BLaER1 treated with 17β-estradiol and CSF1 and Interleukin-3, amounts not matched to agents 10 nM and 100 nM (cell line): ENCODE data around the gene BACE2.

Experiments
- H3K27ac ChIP-seq, 11 experiments: shearing (Covaris generic); formaldehyde crosslinking; 2 replicates each; pipeline ENCODE4 v1.8.1; 2022
- H3K27me3 ChIP-seq, 11 experiments: shearing (Covaris generic); formaldehyde crosslinking; 2 replicates each; pipeline ENCODE4 v1.8.1; 2022
- H3K36me3 ChIP-seq, 11 experiments: shearing (Covaris generic); formaldehyde crosslinking; 2 replicates each; pipeline ENCODE4 v1.8.1; 2022
- H3K4me1 ChIP-seq, 10 experiments: shearing (Covaris generic); formaldehyde crosslinking; 2 replicates each; pipeline ENCODE4 v1.8.1; 2022
- H3K4me2 ChIP-seq, 11 experiments: shearing (Covaris generic); formaldehyde crosslinking; 2 replicates each; pipeline ENCODE4 v1.8.1; 2022
- H3K4me3 ChIP-seq, 10 experiments: shearing (Covaris generic); formaldehyde crosslinking; 2 replicates each; pipeline ENCODE4 v1.8.1; 2022
- H3K9ac ChIP-seq, 11 experiments: shearing (Covaris generic); formaldehyde crosslinking; 2 replicates each; pipeline ENCODE4 v1.8.1; 2022
- H3K9me3 ChIP-seq, 11 experiments: shearing (Covaris generic); formaldehyde crosslinking; replicated peaks in 1 of 11; 2 replicates each; pipeline ENCODE4 v1.8.1; 2022
- H4K20me1 ChIP-seq, 11 experiments: shearing (Covaris generic); formaldehyde crosslinking; 2 replicates each; pipeline ENCODE4 v1.8.1; 2022
- Cebpa-rat ChIP-seq, 11 experiments: shearing (Covaris generic); IDR thresholded peaks; 2 replicates each; pipeline ENCODE4 v1.8.1; 2022

Gene BACE2

GRCh38 chr21:41169258-41169576, 1.3 kb downstream of the BACE2 start:
- TF ChIP-seq Cebpa-rat (IDR thresholded peaks at IDR 0.05): no peak
- Histone ChIP-seq H3K9ac (peak overlapping the region in 3 of 11 experiments; percentile 26 to 46 (median 40); a peak in 3 of 22 replicates), H3K4me3 (peak overlapping the region in 9 of 10 experiments; percentile 36 to 88 (median 73); a peak in 15 of 20 replicates), H3K4me1 (peaks cover 0 to 21% (median 14%) of the 10 kb centered on the region in 10 experiments; a peak in 14 of 20 replicates), H3K36me3 (no peaks in the 10 kb centered on the region), H4K20me1 (peaks cover 0 to 4% (median 0%) of the 10 kb centered on the region in 11 experiments; a peak in 2 of 22 replicates), H3K27me3 (peaks cover 13 to 41% (median 29%) of the 10 kb centered on the region in 11 experiments), H3K9me3 (no peaks in the 10 kb centered on the region), H3K4me2 (peak overlapping the region; percentile 77 to 100 (median 99)), H3K27ac (no peak overlapping the region)

DNA sequence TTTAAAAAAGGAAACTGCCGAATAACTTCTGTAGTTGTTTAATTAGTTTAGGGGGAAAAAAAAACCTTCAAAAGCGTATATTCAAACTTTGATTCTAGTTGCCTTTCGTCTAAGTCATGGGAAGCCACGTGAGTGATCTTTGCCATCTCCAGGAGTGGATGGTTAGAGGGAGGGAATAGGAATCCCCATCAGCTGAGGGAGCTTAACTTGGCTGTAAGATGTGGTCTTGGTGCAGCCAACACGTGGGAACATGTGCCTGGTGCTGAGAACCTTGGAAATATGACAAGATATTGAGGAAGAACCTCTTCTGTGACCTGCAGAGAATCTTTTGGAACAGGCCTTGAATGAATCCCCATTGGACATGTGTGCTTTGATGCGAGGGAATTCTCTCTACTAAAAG, 1.7 kb downstream of the BACE2 start:
- Histone ChIP-seq H3K4me1 (peaks cover 0 to 21% (median 14%) of the 10 kb centered on the region in 10 experiments; a peak in 14 of 20 replicates), H3K4me2 (peak overlapping the region in 7 of 11 experiments; percentile 13 to 100 (median 98); a peak in 9 of 22 replicates), H3K4me3 (no peak overlapping the region), H3K9ac (no peak overlapping the region), H3K27me3 (peaks cover 13 to 41% (median 29%) of the 10 kb centered on the region in 11 experiments), H3K27ac (no peak overlapping the region), H3K9me3 (no peaks in the 10 kb centered on the region), H3K36me3 (no peaks in the 10 kb centered on the region), H4K20me1 (peaks cover 0 to 4% (median 0%) of the 10 kb centered on the region in 11 experiments; a peak in 2 of 22 replicates)
- TF ChIP-seq Cebpa-rat (IDR thresholded peaks at IDR 0.05): no peak

DNA sequence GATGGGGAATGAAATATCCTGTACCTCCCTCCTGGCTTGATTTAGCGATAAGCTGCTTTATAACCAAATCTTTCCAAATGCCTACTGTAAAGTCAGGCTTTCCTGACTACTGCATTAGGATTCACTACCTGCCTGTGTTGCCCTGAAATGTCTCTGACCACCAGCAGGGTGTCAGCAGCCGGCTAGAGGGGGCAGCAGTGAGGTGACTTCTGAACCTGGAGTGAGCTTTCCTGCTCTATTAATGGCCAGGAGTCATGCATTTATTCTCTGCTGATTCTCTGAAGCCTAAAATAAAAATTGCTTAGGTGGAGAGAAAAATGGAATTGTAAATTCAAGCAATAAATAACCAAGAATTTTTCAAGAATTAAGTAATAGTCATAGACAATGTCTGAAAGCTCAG, 2.5 kb downstream of the BACE2 start:
- peaks cover 13 to 41% (median 29%) of the 10 kb centered on the region in 11 experiments for H3K27me3 ChIP-seq
- peaks cover 0 to 4% (median 0%) of the 10 kb centered on the region in 11 experiments; a peak in 2 of 22 replicates for H4K20me1 ChIP-seq
- peaks cover 0 to 21% (median 14%) of the 10 kb centered on the region in 10 experiments; a peak in 14 of 20 replicates for H3K4me1 ChIP-seq
- H3K4me3 ChIP-seq: no peak overlapping the region
- no peak overlapping the region for H3K9ac ChIP-seq
- no peaks in the 10 kb centered on the region for H3K9me3 ChIP-seq
- no peak overlapping the region for H3K27ac ChIP-seq
- no peak for TF ChIP-seq Cebpa-rat (IDR thresholded peaks at IDR 0.05)
- H3K36me3 ChIP-seq: no peaks in the 10 kb centered on the region
- peak overlapping the region in 8 of 11 experiments; percentile 20 to 97 (median 48); a peak in 14 of 22 replicates for H3K4me2 ChIP-seq

- no peak for TF ChIP-seq Cebpa-rat (IDR thresholded peaks at IDR 0.05)
- peaks cover 0 to 4% (median 0%) of the 10 kb centered on the region in 11 experiments; a peak in 2 of 22 replicates for H4K20me1 ChIP-seq
- H3K4me3 ChIP-seq: no peak overlapping the region
- H3K9me3 ChIP-seq: no peaks in the 10 kb centered on the region
- no peak overlapping the region for H3K27ac ChIP-seq
- peaks cover 0 to 21% (median 14%) of the 10 kb centered on the region in 10 experiments; a peak in 14 of 20 replicates for H3K4me1 ChIP-seq
- no peaks in the 10 kb centered on the region for H3K36me3 ChIP-seq
- peak overlapping the region in 8 of 11 experiments; percentile 20 to 97 (median 48); a peak in 14 of 22 replicates for H3K4me2 ChIP-seq
- no peak overlapping the region for H3K9ac ChIP-seq
- peaks cover 13 to 36% (median 29%) of the 10 kb centered on the region in 11 experiments for H3K27me3 ChIP-seq
Observed at GRCh38 chr21:41170859-41171609, 3.1 kb downstream of the BACE2 start.

- H3K4me3 ChIP-seq: no peak overlapping the region
- H3K9me3 ChIP-seq: no peaks in the 10 kb centered on the region
- H3K4me2 ChIP-seq: no peak overlapping the region
- peaks cover 0 to 4% (median 2%) of the 10 kb centered on the region in 11 experiments; a peak in 10 of 22 replicates for H3K27me3 ChIP-seq
- H3K4me1 ChIP-seq: peaks cover 0 to 11% (median 7%) of the 10 kb centered on the region in 10 experiments; a peak in 13 of 20 replicates
- H3K27ac ChIP-seq: no peak overlapping the region
- TF ChIP-seq Cebpa-rat (IDR thresholded peaks at IDR 0.05): no peak
- H3K9ac ChIP-seq: no peak overlapping the region
- H3K36me3 ChIP-seq: no peaks in the 10 kb centered on the region
- H4K20me1 ChIP-seq: 0 out of 22 replicates have a peak, but pooled peaks cover 0 to 4% (median 0%) of the 10 kb centered on the region in 11 experiments
Observed at GRCh38 chr21:41175080-41175479, 7.1 kb downstream of the BACE2 start.

- no peaks in the 10 kb centered on the region for H3K27me3 ChIP-seq
- TF ChIP-seq Cebpa-rat (IDR thresholded peaks at IDR 0.05): no peak
- no peaks in the 10 kb centered on the region for H4K20me1 ChIP-seq
- H3K4me2 ChIP-seq: no peak overlapping the region
- H3K27ac ChIP-seq: no peak overlapping the region
- H3K4me3 ChIP-seq: no peak overlapping the region
- H3K36me3 ChIP-seq: no peaks in the 10 kb centered on the region
- H3K9me3 ChIP-seq: no peaks in the 10 kb centered on the region
- H3K9ac ChIP-seq: no peak overlapping the region
- H3K4me1 ChIP-seq: no peaks in the 10 kb centered on the region
Observed at GRCh38 chr21:41176846-41177245, 8.9 kb downstream of the BACE2 start.

DNA sequence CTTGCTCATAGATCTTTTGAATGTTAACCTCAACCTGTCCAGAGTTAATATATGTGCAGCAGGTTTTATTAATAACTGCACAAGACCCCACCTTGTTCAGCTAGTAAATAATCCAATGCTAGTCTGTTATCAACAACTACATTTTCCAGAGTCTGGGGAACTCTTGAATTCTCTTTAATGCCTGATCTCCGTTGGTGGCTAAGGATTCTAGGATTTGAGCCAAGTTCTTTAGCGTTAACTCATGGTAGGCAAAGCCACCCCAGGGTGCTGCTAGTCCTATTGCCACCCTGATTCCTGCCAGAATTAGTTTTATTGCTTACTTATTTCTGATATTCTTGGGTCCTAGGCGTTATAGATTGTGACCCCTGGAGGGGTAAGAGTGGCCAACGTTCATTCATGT, 12.8 kb downstream of the BACE2 start:
- Histone ChIP-seq H3K4me1 (no peaks in the 10 kb centered on the region), H3K9ac (no peak overlapping the region), H3K36me3 (no peaks in the 10 kb centered on the region), H3K27ac (no peak overlapping the region), H3K9me3 (peaks cover 0 to 17% (median 7%) of the 10 kb centered on the region in 11 experiments; a peak in 7 of 22 replicates), H4K20me1 (no peaks in the 10 kb centered on the region), H3K4me2 (no peak overlapping the region), H3K27me3 (no peaks in the 10 kb centered on the region), H3K4me3 (no peak overlapping the region)
- TF ChIP-seq Cebpa-rat (IDR thresholded peaks at IDR 0.05): no peak

- no peaks in the 10 kb centered on the region for H3K4me1 ChIP-seq
- peaks cover 0 to 25% (median 9%) of the 10 kb centered on the region in 11 experiments; a peak in 10 of 22 replicates for H3K9me3 ChIP-seq
- no peaks in the 10 kb centered on the region for H4K20me1 ChIP-seq
- no peak overlapping the region for H3K4me3 ChIP-seq
- H3K27me3 ChIP-seq: no peaks in the 10 kb centered on the region
- no peak overlapping the region for H3K4me2 ChIP-seq
- H3K27ac ChIP-seq: no peak overlapping the region
- no peak overlapping the region for H3K9ac ChIP-seq
- no peaks in the 10 kb centered on the region for H3K36me3 ChIP-seq
- no peak for TF ChIP-seq Cebpa-rat (IDR thresholded peaks at IDR 0.05)
Observed at GRCh38 chr21:41182547-41182946, 14.6 kb downstream of the BACE2 start.

- H3K36me3 ChIP-seq: no peaks in the 10 kb centered on the region
- H4K20me1 ChIP-seq: no peaks in the 10 kb centered on the region
- H3K27me3 ChIP-seq: no peaks in the 10 kb centered on the region
- H3K9ac ChIP-seq: no peak overlapping the region
- H3K4me3 ChIP-seq: no peak overlapping the region
- H3K4me1 ChIP-seq: peaks cover 0 to 6% (median 0%) of the 10 kb centered on the region in 10 experiments; a peak in 4 of 20 replicates
- peaks cover 0 to 31% (median 16%) of the 10 kb centered on the region in 11 experiments; a peak in 17 of 22 replicates for H3K9me3 ChIP-seq
- TF ChIP-seq Cebpa-rat (IDR thresholded peaks at IDR 0.05): no peak
- H3K27ac ChIP-seq: no peak overlapping the region
- no peak overlapping the region for H3K4me2 ChIP-seq
Observed at GRCh38 chr21:41183575-41183974, 15.6 kb downstream of the BACE2 start.
